Measurements from ENCODE around the gene ZNF425. TPM values are rescaled to one million over a fixed set of nuclear protein-coding genes. Genes with fewer than 3 reads are reported as not detected.

Gene ZNF425
- total RNA-seq, 2 experiments from 2014 or later = 1.4 to 1.6 TPM

DNA sequence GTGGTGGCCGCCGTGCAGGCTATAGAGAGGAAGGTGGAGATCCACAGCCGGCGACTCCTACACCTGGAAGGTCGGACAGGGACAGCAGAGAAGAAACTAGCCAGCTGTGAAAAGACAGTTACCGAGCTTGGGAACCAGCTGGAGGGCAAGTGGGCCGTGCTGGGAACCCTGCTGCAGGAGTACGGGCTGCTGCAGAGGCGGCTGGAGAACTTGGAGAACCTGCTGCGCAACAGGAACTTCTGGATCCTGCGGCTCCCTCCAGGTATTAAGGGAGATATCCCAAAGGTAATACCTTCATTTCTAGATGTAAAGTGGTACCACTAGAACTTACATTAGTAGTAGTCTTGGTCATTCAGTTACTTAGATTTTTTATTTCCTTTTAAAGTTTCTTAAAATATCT, 27.9 kb upstream of the ZNF425 start:
- Histone ChIP-seq H3K4me2 (ENCODE audit: low read length) (no peak overlapping the region), H3K36me3 (ENCODE audit: insufficient read depth, low read length) (peaks cover 73% of the 10 kb centered on the region), H3K9me2 (ENCODE audit: insufficient read depth, low read length) (no peaks in the 10 kb centered on the region), H3K9me3 (ENCODE audit: low read length) (no peaks in the 10 kb centered on the region), H3K27ac (ENCODE audit: low read depth, low read length, poor library complexity, severe bottlenecking) (no peak overlapping the region), H3K79me2 (ENCODE audit: insufficient read depth, low read depth, low read length) (peaks cover 31% of the 10 kb centered on the region), H4K20me1 (ENCODE audit: insufficient read depth, low read length) (no peaks in the 10 kb centered on the region), H2AFZ (ENCODE audit: low read length) (no peak overlapping the region), H3K4me3 (ENCODE audit: low read depth, low read length, poor library complexity, severe bottlenecking) (no peak overlapping the region), H3K4me1 (ENCODE audit: insufficient read depth, low read length, poor library complexity, severe bottlenecking) (no peaks in the 10 kb centered on the region)
- no peak for DNase-seq (ENCODE audit: low spot score)
- CTCF ChIA-PET (ENCODE audit: unreplicated experiment) = no interaction called here
- TF ChIP-seq EZH2phosphoT487 (IDR thresholded peaks at IDR 0.05; ENCODE audit: borderline replicate concordance, low read depth, low read length) = no peak
- TF ChIP-seq, protein P1, sequence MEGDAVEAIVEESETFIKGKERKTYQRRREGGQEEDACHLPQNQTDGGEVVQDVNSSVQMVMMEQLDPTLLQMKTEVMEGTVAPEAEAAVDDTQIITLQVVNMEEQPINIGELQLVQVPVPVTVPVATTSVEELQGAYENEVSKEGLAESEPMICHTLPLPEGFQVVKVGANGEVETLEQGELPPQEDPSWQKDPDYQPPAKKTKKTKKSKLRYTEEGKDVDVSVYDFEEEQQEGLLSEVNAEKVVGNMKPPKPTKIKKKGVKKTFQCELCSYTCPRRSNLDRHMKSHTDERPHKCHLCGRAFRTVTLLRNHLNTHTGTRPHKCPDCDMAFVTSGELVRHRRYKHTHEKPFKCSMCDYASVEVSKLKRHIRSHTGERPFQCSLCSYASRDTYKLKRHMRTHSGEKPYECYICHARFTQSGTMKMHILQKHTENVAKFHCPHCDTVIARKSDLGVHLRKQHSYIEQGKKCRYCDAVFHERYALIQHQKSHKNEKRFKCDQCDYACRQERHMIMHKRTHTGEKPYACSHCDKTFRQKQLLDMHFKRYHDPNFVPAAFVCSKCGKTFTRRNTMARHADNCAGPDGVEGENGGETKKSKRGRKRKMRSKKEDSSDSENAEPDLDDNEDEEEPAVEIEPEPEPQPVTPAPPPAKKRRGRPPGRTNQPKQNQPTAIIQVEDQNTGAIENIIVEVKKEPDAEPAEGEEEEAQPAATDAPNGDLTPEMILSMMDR (conservative IDR thresholded peaks at IDR 0.05; ENCODE audit: low read length) = no peak
- no TSS peak for BruUV-seq (replicated peaks)
- intact Hi-C loops (cut with micrococcal nuclease; ENCODE audit: unreplicated experiment) = no loop called here
- POLR2A ChIA-PET = interaction anchor here (0.5 kb wide), 1 partner anchor 48 kb away, joined by 3 read pairs; no protein-coding TSS in a partner anchor

DNA sequence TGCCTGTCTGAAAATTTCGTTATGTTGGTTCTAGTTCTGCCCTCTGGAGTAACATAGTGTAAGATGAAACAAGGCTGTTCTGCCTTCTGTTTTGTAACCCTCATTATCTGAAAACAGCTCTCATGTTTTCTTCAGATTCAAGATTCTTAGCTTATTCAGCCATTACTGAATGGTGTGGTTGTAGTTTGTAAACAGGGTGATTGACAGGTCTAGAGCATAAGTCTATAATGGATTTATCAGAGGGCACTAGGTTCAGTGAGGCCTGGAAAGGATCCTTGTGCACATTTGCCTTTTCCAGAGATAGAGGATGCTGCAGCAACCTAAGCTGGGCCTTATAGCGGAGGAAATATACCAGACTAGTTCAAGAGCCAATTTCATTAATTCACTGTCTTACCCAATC, 27.2 kb upstream of the ZNF425 start:
- Histone ChIP-seq H3K4me1 (ENCODE audit: insufficient read depth, low read length, poor library complexity, severe bottlenecking) (peaks cover 3% of the 10 kb centered on the region), H3K4me3 (ENCODE audit: low read depth, low read length, poor library complexity, severe bottlenecking) (no peak overlapping the region), H2AFZ (ENCODE audit: low read length) (no peak overlapping the region), H4K20me1 (ENCODE audit: insufficient read depth, low read length) (no peaks in the 10 kb centered on the region), H3K9me3 (ENCODE audit: low read length) (no peaks in the 10 kb centered on the region), H3K79me2 (ENCODE audit: insufficient read depth, low read depth, low read length) (peaks cover 38% of the 10 kb centered on the region), H3K27ac (ENCODE audit: low read depth, low read length, poor library complexity, severe bottlenecking) (no peak overlapping the region), H3K36me3 (ENCODE audit: insufficient read depth, low read length) (peaks cover 66% of the 10 kb centered on the region), H3K9me2 (ENCODE audit: insufficient read depth, low read length) (no peaks in the 10 kb centered on the region), H3K4me2 (ENCODE audit: low read length) (no peak overlapping the region)
- BruUV-seq (replicated peaks) = no TSS peak
- TF ChIP-seq, protein P1 (conservative IDR thresholded peaks at IDR 0.05; ENCODE audit: low read length) = no peak
- TF ChIP-seq EZH2phosphoT487 (IDR thresholded peaks at IDR 0.05; ENCODE audit: borderline replicate concordance, low read depth, low read length) = no peak
- ChIA-PET CTCF (ENCODE audit: unreplicated experiment) (no interaction called here), POLR2A (interaction anchor here (0.5 to 1.1 kb wide), 2 partner anchors 13 to 293 kb away, joined by 3 to 5 read pairs; no protein-coding TSS in a partner anchor)
- no peak for DNase-seq (ENCODE audit: low spot score)
- intact Hi-C loops (cut with micrococcal nuclease; ENCODE audit: unreplicated experiment) = no loop called here

GRCh38 chr7:149150981-149151380, 24.9 kb upstream of the ZNF425 start:
- POLR2A ChIA-PET = interaction anchor here (0.6 to 1.2 kb wide), 5 partner anchors 14 to 390 kb away, joined by 3 read pairs; no protein-coding TSS in a partner anchor
- intact Hi-C loops (cut with micrococcal nuclease; ENCODE audit: unreplicated experiment) = no loop called here

More at GRCh38 chr7:149150981-149151380, 24.9 kb upstream of the ZNF425 start:
- TF ChIP-seq, protein P1 (conservative IDR thresholded peaks at IDR 0.05; ENCODE audit: low read length) = no peak
- TF ChIP-seq EZH2phosphoT487 (IDR thresholded peaks at IDR 0.05; ENCODE audit: borderline replicate concordance, low read depth, low read length) = no peak
- H3K4me1 ChIP-seq (ENCODE audit: insufficient read depth, low read length, poor library complexity, severe bottlenecking) = peaks cover 9% of the 10 kb centered on the region
- H3K4me3 ChIP-seq (ENCODE audit: low read depth, low read length, poor library complexity, severe bottlenecking) = no peak overlapping the region
- no peak overlapping the region for H2AFZ ChIP-seq (ENCODE audit: low read length)
- H3K9me2 ChIP-seq (ENCODE audit: insufficient read depth, low read length) = no peaks in the 10 kb centered on the region
- CTCF ChIA-PET (ENCODE audit: unreplicated experiment) = interaction anchor here (1.0 kb wide), 1 partner anchor 15 kb away, joined by 3 read pairs; no protein-coding TSS in a partner anchor
- no peak overlapping the region for H3K4me2 ChIP-seq (ENCODE audit: low read length)
- no peaks in the 10 kb centered on the region for H3K9me3 ChIP-seq (ENCODE audit: low read length)
- peaks cover 56% of the 10 kb centered on the region for H3K79me2 ChIP-seq (ENCODE audit: insufficient read depth, low read depth, low read length)
- BruUV-seq (replicated peaks) = no TSS peak
- peaks cover 43% of the 10 kb centered on the region for H3K36me3 ChIP-seq (ENCODE audit: insufficient read depth, low read length)
- no peak overlapping the region for H3K27ac ChIP-seq (ENCODE audit: low read depth, low read length, poor library complexity, severe bottlenecking)
- no peaks in the 10 kb centered on the region for H4K20me1 ChIP-seq (ENCODE audit: insufficient read depth, low read length)
- no peak for DNase-seq (ENCODE audit: low spot score)
